Measurements from ENCODE around the gene DHODH. TPM values are rescaled to one million over a fixed set of nuclear protein-coding genes. Genes with fewer than 3 reads are reported as not detected.

DHODH gene
- total and polyA plus RNA-seq, 2 of the 13 experiments (the other 11 are each of a cell fraction or from before 2014, with no cell fraction given) = 10.7 to 16.4 TPM

DNA sequence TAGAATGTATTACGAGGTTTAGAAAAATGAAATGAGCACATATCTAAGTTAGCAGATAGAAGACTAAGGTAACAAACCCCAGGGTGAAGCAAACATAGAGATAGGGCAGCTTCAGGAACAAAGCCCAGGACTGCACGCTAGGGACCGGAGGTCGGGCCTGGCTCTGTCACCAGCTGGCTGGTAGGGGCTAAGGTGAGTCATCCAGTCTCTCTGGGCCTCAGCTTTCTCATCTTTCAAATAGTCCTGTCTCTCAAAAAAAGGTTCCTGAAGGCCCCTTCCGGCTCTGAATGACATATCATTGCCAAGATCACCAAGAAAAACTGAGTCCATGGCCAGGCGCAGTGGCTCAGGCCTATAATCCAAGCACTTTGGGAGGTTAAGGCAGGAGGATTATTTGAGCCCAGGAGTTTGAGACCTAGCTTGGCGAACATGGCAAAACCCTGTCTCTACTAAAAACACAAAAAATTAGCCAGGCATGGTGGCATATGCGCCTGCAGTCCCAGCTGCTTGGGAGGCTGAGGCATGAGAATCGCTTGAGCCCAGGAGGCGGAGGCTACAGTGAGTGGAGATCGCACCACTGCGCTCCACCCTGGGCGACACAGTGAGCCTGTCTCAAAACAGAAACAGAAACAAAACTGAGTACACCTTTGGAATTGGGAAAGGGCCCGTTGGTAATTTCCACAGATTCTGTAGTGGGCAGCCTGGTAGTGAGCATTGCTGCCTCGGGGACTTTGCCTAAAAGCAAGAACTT is 34.3 kb upstream of the DHODH start (continued):
- TF ChIP-seq, protein P1, sequence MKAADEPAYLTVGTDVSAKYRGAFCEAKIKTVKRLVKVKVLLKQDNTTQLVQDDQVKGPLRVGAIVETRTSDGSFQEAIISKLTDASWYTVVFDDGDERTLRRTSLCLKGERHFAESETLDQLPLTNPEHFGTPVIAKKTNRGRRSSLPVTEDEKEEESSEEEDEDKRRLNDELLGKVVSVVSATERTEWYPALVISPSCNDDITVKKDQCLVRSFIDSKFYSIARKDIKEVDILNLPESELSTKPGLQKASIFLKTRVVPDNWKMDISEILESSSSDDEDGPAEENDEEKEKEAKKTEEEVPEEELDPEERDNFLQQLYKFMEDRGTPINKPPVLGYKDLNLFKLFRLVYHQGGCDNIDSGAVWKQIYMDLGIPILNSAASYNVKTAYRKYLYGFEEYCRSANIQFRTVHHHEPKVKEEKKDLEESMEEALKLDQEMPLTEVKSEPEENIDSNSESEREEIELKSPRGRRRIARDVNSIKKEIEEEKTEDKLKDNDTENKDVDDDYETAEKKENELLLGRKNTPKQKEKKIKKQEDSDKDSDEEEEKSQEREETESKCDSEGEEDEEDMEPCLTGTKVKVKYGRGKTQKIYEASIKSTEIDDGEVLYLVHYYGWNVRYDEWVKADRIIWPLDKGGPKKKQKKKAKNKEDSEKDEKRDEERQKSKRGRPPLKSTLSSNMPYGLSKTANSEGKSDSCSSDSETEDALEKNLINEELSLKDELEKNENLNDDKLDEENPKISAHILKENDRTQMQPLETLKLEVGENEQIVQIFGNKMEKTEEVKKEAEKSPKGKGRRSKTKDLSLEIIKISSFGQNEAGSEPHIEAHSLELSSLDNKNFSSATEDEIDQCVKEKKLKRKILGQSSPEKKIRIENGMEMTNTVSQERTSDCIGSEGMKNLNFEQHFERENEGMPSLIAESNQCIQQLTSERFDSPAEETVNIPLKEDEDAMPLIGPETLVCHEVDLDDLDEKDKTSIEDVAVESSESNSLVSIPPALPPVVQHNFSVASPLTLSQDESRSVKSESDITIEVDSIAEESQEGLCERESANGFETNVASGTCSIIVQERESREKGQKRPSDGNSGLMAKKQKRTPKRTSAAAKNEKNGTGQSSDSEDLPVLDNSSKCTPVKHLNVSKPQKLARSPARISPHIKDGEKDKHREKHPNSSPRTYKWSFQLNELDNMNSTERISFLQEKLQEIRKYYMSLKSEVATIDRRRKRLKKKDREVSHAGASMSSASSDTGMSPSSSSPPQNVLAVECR (CRISPR knock-in tag; IDR thresholded peaks at IDR 0.05; ENCODE audit: borderline replicate concordance) = peak; percentile 33; the same call in 1 of the 2 replicates
- TF ChIP-seq, protein P2, sequence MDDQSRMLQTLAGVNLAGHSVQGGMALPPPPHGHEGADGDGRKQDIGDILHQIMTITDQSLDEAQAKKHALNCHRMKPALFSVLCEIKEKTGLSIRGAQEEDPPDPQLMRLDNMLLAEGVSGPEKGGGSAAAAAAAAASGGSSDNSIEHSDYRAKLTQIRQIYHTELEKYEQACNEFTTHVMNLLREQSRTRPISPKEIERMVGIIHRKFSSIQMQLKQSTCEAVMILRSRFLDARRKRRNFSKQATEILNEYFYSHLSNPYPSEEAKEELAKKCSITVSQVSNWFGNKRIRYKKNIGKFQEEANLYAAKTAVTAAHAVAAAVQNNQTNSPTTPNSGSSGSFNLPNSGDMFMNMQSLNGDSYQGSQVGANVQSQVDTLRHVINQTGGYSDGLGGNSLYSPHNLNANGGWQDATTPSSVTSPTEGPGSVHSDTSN (CRISPR knock-in tag; IDR thresholded peaks at IDR 0.05; ENCODE audit: borderline replicate concordance) = no peak
- TF ChIP-seq ZNF101 (CRISPR knock-in tag; IDR thresholded peaks at IDR 0.05; ENCODE audit: borderline replicate concordance, low read depth) (no peak), ZNF605 (CRISPR knock-in tag; IDR thresholded peaks at IDR 0.05) (no peak), CHCHD3 (CRISPR knock-in tag; IDR thresholded peaks at IDR 0.05) (no peak), CAMTA2 (CRISPR knock-in tag; IDR thresholded peaks at IDR 0.05; ENCODE audit: borderline replicate concordance) (0 out of 2 replicates have a peak, but pooled peaks have one; percentile 30), ONECUT2 (CRISPR knock-in tag; IDR thresholded peaks at IDR 0.05) (no peak), DRAP1 (CRISPR knock-in tag; IDR thresholded peaks at IDR 0.05) (no peak), ZNF564 (CRISPR knock-in tag; IDR thresholded peaks at IDR 0.05) (no peak), ZMYM3 (CRISPR knock-in tag; IDR thresholded peaks at IDR 0.05) (no peak), ZNF44 (CRISPR knock-in tag; IDR thresholded peaks at IDR 0.05) (no peak), MTERF4 (CRISPR knock-in tag; IDR thresholded peaks at IDR 0.05) (0 out of 2 replicates have a peak, but pooled peaks have one; percentile 24), ZNF552 (CRISPR knock-in tag; IDR thresholded peaks at IDR 0.05; ENCODE audit: borderline replicate concordance) (no peak), ZBTB8A (CRISPR knock-in tag; IDR thresholded peaks at IDR 0.05; ENCODE audit: borderline replicate concordance, low read depth) (no peak), PHF21A (CRISPR knock-in tag; IDR thresholded peaks at IDR 0.05) (peak; percentile 15; the same call in 1 of the 2 replicates)
- TF ChIP-seq, protein P3, sequence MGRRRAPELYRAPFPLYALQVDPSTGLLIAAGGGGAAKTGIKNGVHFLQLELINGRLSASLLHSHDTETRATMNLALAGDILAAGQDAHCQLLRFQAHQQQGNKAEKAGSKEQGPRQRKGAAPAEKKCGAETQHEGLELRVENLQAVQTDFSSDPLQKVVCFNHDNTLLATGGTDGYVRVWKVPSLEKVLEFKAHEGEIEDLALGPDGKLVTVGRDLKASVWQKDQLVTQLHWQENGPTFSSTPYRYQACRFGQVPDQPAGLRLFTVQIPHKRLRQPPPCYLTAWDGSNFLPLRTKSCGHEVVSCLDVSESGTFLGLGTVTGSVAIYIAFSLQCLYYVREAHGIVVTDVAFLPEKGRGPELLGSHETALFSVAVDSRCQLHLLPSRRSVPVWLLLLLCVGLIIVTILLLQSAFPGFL (CRISPR knock-in tag; IDR thresholded peaks at IDR 0.05) = no peak
- TF ChIP-seq, protein P4, sequence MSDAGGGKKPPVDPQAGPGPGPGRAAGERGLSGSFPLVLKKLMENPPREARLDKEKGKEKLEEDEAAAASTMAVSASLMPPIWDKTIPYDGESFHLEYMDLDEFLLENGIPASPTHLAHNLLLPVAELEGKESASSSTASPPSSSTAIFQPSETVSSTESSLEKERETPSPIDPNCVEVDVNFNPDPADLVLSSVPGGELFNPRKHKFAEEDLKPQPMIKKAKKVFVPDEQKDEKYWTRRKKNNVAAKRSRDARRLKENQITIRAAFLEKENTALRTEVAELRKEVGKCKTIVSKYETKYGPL (CRISPR knock-in tag; IDR thresholded peaks at IDR 0.05) = no peak
- TF ChIP-seq, protein P5, sequence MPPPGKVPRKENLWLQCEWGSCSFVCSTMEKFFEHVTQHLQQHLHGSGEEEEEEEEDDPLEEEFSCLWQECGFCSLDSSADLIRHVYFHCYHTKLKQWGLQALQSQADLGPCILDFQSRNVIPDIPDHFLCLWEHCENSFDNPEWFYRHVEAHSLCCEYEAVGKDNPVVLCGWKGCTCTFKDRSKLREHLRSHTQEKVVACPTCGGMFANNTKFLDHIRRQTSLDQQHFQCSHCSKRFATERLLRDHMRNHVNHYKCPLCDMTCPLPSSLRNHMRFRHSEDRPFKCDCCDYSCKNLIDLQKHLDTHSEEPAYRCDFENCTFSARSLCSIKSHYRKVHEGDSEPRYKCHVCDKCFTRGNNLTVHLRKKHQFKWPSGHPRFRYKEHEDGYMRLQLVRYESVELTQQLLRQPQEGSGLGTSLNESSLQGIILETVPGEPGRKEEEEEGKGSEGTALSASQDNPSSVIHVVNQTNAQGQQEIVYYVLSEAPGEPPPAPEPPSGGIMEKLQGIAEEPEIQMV (CRISPR knock-in tag; IDR thresholded peaks at IDR 0.05; ENCODE audit: low read depth) = no peak
